Dedifferentiated amniotic fluid mesenchymal stem cell (primary cell): ENCODE measurements around the gene TTC34.

Source experiments
- DNase-seq: peaks from one replicate; pipeline ENCODE4 v3.0.0-alpha.2; 2016; ENCODE audit errors: extremely low spot score

Gene TTC34

GRCh38 chr1:2640626-2641025, 160.9 kb downstream of the TTC34 start:
- no peak for DNase-seq

DNA sequence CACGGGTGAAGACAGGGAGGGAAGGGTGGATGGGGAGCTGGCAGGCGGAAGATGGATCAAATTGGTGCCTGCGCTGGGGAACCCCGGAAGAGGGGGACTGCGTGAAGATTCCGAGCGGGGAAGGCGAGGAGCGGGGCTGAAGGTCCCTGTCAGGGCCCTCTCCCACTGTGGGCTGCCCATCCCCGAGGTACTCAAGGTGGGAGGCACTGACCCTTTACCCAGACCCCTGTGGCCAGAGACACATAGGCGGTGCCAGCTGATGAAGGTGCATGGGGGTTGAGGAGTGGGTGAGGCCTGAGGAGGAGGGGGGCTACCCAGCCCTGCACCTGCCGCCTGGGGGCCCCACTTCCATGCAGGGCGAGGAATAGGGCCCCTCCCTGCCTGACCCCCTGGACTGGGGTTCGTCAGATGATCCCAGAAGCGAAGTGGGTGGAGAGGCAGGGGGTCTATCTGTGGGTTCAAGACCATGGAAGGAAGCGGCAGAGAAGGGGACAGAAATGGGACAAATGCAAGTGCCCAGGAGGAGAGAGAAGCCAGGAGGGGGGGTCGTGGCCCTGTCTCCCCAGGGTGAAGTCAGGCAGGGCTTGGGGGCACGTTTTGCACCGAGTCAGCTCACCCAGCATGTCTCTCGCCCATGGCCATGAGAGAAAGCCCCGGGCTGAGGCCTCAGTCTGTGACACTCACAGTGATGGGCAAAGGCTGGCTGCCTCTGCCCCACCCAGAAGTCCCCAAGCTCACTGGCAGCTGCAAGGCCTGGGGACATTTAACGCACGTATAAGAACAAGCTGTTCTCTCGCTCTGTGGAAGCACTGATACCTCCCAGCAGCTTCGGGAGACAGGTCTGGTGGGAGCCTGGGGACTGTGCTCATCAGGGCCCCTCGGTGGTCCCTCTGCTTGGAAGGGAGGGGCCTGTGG, 161.6 kb downstream of the TTC34 start:
- DNase-seq = no peak

- DNase-seq = no peak
These were observed 162.3 kb downstream of the TTC34 start for GRCh38 chr1:2639203-2639602.

- DNase-seq = no peak
These were observed 162.9 kb downstream of the TTC34 start for GRCh38 chr1:2638466-2639115.

DNA sequence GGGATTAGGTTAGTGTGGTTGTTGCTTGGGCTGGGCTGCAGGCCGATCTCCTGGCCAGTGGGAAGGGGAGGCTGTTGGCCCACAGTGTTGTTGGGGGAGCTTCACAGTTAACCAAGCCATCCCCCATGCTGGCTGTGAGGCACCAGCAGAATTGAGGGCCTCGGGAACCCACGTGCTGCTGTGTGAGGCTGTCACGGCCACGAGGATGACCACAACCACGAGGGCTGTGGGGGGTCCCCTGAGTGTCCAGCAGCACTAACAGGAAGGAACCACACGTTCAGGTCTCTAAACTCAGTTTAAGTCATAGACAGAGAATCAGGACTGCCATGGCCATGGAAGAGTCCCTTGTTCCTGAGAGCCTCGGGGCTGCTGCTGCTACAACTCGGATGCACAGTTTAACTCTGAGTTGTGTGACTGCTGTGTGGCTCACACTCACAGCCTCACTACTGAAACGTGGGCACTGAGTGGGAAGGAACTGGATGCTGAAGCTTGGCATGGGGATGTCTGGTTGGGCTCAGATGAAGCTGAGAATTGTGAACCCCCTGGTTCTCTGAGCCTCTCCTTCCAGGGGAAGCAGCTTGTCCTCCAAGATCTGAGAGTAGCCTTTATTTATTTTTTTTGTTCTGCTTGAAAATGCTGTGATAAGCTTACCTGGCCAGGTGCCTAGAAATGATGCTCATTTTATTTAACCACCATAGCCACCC, 163.9 kb downstream of the TTC34 start:
- no peak for DNase-seq

- DNase-seq = no peak
These were observed 164.8 kb downstream of the TTC34 start for GRCh38 chr1:2636733-2637132.

- no peak for DNase-seq
These were observed 166.0 kb downstream of the TTC34 start for GRCh38 chr1:2635361-2636010.

DNA sequence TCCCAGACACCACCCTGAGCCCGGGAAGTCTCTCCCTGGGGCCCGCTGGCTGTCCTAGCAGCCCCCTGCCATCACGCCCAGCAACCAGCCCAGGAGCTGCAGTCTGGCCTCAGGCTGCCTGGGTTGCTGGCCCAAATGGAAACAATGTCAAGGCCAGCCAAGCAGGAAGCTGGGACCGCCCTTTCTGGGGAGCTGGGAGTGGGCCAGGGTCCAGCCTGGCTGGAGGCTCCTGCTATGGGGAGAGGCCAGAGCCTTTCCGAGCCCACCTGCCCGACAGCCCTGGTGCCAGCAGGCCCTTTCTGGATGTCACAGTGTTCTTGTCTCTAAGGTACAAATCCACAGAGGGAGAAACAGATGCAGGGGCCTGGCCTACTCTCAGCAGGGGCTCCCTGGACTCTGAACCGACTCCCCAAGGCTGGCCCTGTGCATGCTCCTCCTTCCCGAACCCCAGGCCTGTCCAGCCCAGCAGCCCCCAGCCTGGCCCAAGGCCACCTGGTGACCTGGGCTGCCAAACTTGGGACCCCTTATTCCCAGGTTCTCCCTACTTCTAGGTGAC, 167.5 kb downstream of the TTC34 start:
- DNase-seq = no peak

GRCh38 chr1:2633366-2633935, 168.0 kb downstream of the TTC34 start:
- no peak for DNase-seq

DNA sequence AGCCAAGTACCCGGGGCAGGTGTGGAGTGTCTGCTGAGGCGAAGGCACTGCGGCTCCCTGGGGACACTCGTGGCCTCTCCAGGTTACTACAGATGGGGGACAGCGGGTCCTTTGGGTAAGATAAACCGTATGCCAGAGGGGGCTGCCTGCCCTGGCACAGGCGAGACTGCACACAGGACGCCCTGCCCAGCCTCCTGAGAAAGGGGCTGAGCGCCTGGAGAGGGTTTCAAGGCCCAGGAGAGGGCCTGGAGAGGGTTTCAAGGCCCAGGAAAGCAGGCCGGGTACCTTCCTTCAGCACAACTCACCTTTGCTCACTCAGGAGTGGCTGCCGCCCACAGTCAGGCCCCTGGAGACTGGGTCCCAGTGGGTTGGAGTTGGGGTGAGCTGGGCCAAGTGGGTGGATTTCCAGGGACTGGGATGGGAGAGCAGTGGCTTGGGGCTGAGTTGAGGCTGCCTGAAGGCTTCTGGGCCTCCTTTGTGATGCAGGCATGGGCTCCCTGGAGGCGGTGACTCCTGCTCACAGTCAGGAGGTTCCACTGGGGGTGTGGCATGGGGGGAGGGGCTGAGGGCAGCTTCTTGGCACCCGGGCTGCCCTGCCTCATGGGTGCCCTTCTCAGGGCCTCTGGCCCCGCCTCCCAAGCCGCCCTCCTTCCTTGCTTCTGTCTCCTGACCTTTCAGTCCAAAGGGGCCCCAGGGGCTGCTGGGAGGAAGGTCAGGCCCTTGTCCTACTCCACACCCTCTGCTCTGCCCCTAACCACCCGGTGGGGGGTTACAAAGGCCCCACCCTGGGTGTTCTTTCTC, 168.7 kb downstream of the TTC34 start, which contains the start of gene MMEL1:
TSS of gene MMEL1 (minus strand) at position 456 of the 801 bp plus-strand sequence. CDS start 3,532 bp downstream, outside the sequence.
- no peak for DNase-seq

GRCh38 chr1:2632051-2632430, 169.5 kb downstream of the TTC34 start:
- DNase-seq = no peak

DNA sequence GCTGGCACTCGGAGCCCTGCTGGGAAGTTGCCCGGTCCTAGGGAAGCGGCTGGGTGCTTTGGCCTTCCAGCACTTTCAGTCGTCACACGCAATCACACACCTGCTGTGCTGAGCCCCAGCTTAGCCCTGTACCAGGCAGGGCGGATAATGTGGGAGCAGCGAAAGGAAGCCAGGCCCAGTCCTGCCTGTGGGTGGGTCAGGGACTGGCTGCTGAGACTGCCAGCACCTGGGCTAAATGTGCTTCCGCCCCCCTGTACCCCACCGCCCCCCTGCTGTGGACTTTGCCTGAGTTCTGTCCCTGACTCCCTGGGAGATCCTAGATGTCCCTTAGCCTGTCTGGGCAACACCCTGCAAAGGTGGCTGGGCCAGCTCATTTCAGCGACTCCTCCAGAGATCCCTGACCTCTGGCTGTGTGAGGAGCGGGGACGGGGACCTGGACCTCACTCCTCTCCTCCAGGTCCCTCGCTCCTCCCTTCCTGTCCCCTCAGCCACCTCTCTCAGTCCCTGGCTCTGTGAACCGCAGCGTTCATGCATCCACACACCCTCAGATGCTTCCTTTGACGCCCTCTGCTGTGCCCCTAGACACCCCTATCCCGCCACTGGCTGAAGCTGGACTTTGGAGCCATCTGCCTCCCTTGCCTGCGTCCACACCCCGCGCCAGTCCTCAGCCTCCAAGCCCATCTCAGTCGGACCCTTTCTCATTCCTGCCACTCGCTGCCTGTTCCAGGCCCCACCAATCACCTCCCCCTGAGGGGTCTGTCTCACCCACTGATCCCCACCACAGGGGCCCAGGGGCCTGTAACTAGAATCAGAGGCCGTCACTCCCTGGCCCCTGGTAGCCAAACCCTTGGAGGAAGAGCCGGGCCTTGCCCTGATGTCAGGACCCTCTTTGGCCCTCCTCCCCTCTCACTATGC, 170.1 kb downstream of the TTC34 start:
- DNase-seq = no peak

DNA sequence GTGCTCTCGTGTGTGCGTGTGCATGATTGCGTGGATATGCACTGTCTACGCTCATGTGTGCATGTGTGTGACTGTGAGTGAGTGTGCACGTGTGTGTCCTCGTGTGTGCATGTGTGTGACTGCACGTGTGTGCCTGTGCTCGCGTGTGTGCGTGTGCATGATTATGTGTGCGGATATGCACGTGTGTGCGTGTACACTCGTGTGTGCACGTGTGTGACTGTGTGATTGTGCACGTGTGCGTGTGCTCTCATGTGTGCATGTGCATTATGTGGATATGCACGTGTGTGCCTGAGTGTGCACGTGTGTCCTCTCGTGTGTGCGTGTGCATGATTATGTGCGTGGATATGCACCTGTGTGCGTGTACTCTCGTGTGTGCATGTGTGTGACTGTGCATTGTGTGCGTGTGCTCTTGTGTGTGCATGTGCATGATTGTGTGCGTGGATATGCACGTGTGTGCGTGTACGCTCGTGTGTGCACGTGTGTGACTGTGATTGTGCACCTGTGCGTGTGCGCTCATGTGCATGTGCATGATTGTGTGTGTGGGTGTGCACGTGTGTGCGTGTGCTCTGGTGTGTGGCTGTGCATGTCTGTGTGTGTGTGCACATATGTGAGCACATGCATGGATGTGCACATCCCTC, 170.9 kb downstream of the TTC34 start:
- no peak for DNase-seq

GRCh38 chr1:2629627-2630497, 171.6 kb downstream of the TTC34 start:
- no peak for DNase-seq

DNA sequence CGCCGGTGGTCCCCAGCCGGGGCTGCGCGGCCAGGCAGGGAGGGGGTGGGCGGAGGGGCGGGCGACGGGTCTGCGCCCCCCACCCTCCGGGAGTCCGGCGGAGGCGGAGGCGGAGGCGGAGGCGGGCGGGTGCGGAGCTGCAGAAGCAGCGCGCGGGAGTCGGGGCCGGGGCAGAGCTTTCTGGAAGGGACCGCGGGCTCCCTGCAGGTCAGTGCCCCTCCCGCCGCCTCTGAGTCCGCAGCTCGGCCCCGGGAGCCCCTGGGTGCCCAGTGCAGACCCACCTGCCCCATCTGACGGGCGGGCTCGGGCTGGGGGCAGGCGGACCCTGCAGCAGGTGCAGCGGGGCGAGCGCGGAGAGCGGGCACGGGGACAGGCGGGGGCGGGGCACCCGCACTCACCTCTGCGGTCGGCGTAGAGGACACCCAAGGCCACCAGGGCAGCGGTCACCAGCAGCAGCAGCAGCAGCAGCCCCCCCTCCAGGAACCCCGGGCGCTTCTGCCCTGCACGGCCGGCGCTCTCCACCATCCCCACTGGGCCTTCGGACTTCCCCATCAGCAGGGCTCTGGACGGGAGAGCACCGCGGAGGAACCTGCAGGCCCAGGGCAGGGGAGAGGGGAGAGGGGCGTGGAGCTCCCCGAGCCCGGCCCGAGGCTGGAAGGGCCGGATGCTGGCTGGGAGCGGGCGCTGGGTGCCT, 172.4 kb downstream of the TTC34 start:
- DNase-seq = no peak

DNA sequence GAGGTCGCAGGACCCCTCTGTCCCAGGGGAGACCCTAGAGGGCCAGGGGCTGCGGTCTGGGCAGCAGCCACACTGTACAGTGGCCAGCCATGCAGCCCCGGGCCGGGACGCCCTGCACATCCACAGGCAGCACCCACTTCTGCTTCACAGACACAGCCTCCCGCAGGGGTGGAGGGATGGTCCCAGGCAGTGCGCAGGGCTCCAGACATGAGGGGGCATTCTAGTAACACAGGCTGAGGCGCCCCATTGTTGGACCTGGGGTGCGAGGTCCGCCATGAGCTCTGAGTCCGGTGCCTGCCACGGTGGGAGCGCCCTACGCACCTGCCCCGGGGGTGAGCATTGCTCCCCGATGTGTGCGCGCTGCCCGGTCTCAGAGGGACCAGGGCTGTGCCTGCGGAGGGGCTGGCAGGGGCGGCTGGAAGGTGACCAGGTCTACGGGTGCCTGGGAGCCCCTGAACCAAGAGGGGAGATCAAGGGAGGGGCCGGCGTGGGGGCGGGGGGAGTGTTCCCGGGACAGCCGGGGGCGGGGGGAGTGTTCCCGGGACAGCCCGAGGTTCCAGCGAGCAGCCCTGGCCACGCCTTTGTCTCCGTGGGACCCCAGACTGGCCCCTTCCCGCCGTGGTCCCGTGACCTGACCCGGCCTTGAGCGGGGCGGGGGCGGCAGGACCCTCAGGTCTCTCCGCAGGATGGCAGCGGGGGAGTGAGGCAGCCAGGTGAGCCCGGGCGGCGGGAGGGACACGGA, 173.1 kb downstream of the TTC34 start:
- no peak for DNase-seq

GRCh38 chr1:2627746-2628145, 173.7 kb downstream of the TTC34 start:
- no peak for DNase-seq
